Activated CD4-positive, CD25-positive, alpha-beta regulatory T cell treated with anti-CD3 and anti-CD28 coated beads, Interleukin-2, amount 50 U/mL, for 16 hours (primary cell): ENCODE data around the gene BTAF1.

Experiments
- DNase-seq: peaks from one replicate; pipeline ENCODE4 v3.0.0-alpha.2; 2020; ENCODE audit warnings: low read depth, low spot score

BTAF1 gene

DNA sequence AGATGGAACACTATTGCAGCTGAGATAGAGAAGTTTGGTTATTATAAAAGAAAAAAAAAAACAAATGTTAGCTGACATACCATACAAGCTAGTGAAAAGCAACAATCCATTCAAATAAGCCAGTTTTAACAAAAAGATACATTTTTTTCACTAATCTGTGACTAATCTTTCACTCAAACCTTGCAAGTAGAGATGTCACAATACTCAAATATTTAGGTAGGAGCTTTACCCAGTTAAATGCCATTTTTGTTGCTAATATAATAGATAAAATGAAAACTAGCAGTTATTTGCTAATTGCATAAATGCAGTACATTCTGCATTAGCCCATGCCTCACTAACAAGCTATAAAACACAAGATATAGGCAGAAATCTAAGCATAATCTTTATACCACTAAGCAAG lies 123.6 kb downstream of the BTAF1 start:
- DNase-seq: no peak

DNA sequence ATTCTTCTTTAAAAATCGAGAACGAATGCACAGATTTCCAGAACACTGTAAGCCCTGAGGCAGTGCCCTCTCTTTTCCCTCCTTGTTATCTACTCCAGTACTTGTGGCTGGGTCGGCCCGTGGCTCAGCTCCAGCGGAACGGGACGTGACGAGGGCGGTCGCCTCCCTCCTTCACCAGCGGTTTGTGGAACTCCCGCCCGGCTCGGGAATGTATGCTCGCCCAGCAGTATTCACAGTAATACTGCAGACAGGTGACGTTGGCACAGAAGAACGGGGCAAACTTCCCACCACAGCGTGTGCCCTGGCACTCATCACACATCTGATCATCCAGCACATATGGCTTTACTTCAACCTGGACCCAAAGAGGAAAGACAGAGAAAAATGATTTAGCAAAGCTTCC lies 128.5 kb downstream of the BTAF1 start:
- DNase-seq: no peak

- DNase-seq: no peak
These were observed 129.2 kb downstream of the BTAF1 start for GRCh38 chr10:92052741-92053140.

DNA sequence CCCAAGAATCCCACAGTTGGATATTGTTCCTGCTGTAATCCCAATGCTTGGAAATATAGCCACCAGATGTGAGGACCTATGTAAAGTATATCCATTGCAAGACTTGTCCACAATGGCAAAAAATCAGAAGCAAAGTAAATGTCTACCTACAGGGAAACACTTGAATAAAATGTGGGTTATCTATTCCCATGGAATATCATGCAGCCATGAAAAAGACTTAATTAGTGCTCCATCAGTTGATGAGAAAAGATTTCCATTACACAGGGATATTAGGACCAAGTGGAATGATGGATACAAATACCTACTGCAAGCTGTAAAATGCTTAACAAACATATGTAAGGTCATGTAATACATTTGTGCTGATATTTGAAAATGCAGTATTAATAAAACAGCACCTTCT lies 131.2 kb downstream of the BTAF1 start:
- no peak for DNase-seq

DNA sequence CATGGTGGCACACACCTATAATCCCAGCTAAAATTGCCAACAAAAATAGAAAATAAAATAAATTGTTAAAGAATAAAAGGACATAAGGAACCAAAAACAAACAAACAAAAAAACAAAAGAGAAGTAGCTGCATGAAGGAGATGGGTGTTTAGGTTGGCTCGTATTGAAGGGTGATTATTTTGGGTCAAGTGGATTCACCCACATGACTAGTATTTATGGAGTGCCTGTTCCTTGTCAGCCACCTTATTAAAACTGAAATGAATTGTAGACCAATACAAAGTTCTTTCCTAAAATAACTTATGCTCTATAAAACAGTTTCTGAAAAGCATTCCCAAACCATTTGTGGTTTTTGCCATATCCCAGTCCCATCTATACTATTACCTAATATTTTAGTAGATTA lies 138.7 kb downstream of the BTAF1 start:
- DNase-seq: no peak

DNA sequence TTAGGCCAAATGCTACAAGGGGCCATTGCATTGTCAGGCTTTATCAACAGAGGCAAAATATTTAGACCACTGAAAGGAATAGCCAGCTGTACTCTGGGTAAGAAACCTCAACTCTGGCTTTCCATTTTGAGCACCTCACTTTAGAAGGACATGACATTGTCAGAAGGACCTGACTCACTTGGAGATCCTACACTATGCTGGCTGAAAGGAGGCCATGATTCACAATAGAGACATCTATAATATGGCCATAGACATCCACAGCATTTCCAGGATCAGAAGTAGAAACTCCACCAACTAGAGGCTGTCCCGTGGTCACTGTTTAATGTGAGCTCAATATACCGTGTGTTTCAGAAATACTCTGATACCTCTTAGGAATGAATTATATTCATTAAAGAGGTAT lies 140.9 kb downstream of the BTAF1 start:
- no peak for DNase-seq

GRCh38 chr10:92066386-92066785 lies 142.8 kb downstream of the BTAF1 start:
- no peak for DNase-seq

DNA sequence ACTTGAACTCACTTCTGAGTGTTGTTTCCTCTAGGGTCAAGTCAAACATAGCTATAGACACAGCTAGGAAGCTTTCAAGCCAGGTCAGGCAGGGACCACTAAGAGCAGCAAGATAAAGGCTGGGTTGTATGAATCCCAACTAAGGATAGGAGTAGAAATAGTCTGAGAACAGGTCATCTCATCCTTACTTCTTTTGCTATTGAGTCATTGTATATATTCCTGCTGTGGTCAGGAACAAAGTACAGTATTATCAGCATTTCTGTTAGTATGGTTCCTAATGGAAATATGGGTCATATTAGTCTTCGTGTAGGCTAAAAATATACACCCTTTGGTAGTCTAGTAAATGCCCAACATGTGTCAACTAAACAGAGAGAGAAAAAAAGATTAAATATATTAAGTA lies 145.3 kb downstream of the BTAF1 start:
- no peak for DNase-seq

GRCh38 chr10:92074126-92074887 lies 150.7 kb downstream of the BTAF1 start:
- no peak for DNase-seq

- no peak for DNase-seq
These were observed 152.3 kb downstream of the BTAF1 start for GRCh38 chr10:92075829-92076228.

DNA sequence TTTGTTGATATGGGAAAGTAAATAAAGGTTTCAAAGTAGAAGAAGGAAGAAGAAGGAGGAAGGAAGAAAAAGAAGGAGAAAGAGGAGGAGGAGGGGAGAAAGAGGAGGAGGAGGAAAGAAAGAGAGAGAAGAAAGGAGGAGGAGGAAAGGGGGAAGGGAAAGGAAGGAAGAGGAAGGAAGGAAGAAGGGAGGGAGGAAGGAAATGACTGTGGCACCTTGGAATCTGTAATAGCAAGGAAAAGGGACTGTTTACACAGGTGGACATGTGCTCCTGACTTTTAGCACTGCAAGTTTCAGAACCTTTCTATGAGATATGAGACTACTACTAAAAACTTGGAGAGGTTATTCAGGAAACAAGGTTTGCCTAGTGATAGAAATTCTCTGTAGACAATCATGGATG lies 153.2 kb downstream of the BTAF1 start:
- no peak for DNase-seq

DNA sequence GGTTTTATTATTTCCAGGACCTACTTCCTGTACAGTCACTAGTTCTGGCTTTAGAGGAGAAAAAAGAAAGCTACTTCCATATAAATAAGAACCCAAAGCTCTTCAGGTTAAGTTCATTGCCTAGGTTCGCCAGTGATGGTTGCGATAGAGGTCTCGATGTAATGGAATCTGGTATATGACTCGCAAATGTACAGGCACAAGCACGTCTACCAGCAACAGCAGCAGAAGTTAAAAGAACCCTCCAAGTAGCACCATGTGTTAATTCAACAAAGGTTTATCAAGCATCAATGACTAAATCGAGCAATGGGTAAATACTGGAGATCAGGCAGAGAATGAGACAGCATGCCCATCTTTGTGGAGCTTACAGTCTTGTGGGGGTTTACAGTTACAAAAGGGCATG lies 155.4 kb downstream of the BTAF1 start:
- no peak for DNase-seq
